HG03457 (cell line): ENCODE measurements around the gene FLNB.
"Not testable (repeated sequence)": the region's sequence is repeated elsewhere in the genome, so short reads cannot be mapped to it uniquely, and the experiment has no call there.

Experiments
- ATAC-seq: cut with Tn5 transposase; IDR thresholded peaks from one replicate; pipeline ENCODE4 v1.9.1; 2021; ENCODE audit warnings: moderate number of reproducible peaks; ENCODE audit not compliant: unreplicated experiment

The FLNB gene

DNA sequence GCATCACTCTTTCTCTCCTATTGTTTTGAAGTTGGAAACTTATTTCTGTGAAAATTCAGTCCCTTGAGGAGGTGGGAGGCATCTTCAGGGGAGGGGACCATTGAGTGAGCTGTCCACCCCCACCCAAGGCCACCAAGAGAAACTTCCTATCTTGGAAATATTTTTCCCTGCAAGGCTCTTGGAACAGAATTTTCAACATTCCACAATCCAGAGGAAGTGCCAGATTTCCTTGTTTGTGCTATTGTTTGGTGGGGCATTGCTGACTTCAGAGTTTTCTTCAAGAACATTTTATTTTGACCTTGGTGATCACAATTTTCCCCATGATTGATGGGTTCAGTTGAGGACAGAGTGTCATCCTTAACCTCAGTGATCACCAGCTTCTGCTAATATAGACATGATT is 190.6 kb downstream of the FLNB start:
- ATAC-seq, result no peak

DNA sequence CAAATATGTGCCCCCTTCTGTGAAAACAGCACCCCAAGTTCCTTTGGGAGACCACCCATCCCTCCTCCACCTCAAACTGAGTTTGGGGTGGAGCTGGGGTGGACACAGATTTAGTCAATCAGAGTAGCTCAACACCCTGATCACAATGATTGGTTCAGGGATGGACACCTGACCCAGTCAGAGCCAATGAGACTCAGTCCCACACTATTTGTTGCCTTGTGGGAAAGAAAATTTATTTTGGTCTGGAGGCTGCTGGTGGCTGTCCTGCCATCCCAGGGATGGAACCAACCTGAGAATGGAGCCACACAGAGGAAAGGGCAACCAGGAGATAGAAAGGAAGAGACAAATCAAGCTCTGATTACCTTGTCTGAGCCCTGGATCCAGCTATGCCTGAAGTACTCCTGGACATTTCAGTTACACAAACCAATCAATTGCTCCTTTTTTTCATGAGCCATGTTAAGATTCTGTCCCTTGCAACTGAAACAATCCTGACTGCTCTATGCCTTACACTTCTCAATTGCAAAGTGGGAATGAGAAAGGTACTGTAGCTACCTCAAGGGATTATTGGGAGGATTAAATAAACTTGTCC is 192.0 kb downstream of the FLNB start:
- no peak for ATAC-seq

DNA sequence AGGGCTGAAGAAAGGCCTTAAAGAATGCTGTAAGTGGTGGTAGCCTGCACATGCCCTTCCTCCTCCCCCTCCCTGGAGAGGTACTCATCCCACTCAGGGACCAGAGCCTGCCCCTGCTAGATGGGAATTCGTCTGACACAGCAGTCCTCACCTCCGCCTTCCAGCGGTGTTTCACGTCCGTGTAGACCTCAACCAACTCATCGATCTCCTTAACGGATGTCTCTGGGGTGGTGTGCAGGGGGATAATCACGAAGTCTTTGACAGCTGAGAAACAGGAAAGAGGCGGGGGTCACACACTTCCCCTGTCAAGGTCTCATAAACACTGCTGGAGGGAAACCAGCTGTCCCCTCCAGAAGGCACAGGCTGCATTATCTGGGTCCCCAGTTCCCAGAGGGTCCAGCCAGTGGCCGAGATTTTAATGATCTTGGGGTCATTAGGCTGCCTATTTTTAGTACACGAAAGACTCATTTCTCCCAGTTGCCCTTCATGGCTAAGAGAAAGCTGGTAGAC is 192.7 kb downstream of the FLNB start:
- no peak for ATAC-seq

- not testable (repeated sequence) for ATAC-seq
Measured at GRCh38 chr3:58201451-58201850, 193.2 kb downstream of the FLNB start.

DNA sequence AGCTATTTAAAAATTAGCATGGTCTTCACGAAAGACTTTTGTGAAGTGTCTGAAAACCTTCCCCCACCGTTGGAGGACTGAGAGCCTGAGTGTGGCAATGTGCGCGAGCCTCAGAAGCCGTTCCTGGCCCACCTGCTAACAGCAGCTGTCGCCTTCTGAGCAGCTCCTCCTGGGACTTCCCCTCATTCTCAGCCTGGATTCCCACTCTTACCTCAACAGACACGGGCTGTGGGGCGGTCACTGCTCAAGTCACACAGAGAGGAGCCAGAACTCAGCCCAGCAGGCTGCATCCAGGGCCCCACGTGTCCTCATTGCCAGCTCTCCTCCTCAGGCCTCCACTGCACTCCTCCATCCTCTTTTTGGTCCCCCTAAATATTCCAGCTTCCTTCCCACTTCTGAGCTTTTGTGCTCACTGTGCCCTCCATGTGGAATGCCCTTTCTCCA is 194.7 kb downstream of the FLNB start:
- peak; percentile 62 for ATAC-seq

DNA sequence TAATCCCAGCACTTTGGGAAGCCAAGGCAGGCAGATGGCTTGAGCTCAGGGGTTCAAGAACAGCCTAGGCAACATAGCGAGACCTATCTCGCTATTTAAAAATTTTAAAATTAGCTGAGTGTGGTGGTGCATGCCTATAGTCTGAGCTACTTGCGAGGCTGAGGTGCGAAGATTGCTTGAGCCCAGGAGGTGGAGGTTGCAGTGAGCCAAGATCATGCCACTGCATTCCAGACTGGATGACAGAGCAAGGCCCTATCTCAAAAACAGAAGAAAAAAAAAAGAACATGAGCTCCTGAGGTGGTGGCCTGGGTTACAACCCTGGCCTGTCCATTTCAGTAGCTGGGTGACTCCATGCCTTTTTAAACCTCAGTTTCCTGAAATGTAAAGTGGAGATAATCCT is 195.3 kb downstream of the FLNB start:
- no peak for ATAC-seq

- ATAC-seq, result no peak
Measured at GRCh38 chr3:58204720-58205119, 196.5 kb downstream of the FLNB start.

DNA sequence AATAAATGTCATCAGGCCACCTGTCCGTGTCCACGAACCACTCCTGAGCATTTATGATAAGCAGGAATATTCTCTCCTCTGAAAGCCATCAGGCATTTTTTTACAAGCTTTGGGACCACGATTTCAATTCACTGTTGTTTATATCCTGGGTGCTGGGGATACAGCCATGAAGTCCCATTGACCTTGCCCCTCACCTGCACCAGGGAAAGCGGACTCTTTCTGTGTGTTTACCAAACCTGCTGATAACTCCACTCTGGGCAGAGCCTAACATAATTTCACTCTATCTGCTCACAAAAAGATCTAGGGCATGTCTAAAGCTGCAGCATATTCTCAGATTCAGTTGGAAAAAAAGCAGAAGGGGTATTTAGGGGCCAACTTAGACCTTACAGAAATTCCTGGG is 197.8 kb downstream of the FLNB start:
- ATAC-seq, result no peak

DNA sequence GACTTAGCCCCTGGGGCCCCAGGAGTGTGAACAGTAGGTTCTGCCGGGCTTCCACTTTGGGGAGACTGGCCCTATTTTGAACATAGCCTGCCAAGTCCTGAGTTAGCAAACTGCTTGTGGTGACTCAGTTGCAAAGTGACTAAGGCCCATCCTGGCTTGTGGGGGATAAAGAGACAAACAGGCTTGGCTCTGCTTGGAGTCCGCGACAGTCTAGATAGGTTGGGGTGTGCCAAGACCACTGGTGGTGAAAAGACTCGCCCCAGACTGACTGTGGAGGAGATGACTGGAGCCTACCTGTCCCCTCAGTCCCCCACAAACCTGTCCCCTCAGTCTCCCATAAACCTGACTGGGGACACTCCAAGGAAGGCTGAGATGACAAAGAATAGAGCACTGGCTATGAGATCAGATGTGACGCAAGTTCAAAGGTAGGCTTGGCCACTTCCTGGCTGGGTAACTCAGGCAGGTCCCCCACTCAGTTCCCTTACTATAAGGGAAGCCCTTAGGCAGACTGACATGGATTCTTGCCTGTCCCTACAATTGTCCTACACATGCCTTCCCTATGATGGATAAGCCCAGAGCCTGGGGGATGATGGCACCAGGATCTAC is 198.3 kb downstream of the FLNB start:
- ATAC-seq, result no peak

DNA sequence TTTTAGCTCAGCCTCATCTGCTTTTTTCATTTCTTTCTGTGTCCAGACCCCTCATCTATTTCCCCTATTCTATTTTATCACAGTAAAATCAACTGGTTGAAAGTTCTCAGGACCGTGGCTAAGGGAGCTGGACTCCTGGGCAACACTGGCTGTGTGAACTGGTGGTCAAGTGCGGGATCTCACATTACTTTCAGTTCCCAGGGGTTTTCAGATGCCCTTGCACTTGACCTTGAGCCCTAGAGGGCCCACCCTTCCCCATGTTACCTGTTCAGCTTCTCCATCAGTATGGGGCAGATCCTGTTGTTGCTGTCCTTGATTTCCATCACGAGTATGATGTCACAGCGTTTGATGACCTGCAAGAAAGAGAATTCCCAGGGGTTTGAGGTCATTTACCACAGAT is 199.7 kb downstream of the FLNB start:
- no peak for ATAC-seq

- no peak for ATAC-seq
Measured at GRCh38 chr3:58209933-58210332, 201.7 kb downstream of the FLNB start.

GRCh38 chr3:58210761-58211460 is 202.7 kb downstream of the FLNB start, which contains the start of gene DNASE1L3:
Gene DNASE1L3, minus strand, starts transcription at chr3:58210972. Its CDS starts 66 bp downstream, at chr3:58210906.
- no peak for ATAC-seq

DNA sequence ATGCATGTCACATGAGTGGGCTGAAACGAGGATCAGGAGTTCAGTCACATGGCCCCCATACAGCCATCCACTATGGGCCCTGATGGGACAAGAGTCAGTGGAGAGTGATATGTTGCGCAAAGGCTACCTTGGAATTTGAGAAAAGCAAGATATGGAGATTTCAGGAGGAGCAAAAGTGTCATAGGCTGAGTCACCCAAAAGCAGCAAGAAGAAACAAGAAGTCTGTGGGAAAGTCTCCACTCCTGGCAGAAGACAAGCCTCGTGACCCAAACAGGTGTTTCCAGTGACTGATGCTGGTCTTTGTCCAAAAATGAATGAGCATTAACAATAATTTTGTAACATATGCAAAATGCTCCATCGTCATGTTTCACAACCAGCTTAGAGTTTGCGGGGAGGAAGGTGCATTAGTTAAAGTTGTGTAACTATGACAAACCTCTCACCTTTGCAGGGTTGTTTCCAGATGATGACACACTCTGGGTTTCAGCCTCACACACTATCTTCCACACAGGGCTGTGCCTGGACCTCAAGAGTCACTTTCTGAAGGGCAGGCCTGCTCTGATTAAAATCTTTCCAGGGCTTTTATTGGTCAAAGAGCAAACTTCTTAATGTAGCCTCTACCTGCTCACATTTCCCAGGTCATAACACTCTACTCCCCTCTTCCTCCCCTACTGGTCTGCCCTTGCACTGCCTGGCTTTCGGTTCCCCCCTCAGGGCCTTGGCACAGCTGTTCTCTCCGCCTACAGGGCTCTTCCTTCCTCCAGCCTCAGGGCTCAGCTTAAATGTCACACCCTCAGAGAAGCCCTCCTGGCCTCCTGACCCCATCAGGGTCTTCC is 206.5 kb downstream of the FLNB start:
- peak; percentile 73 for ATAC-seq

- ATAC-seq, result no peak
Measured at GRCh38 chr3:58215317-58216025, 207.2 kb downstream of the FLNB start.

GRCh38 chr3:58216496-58217195 is 208.4 kb downstream of the FLNB start:
- no peak for ATAC-seq

DNA sequence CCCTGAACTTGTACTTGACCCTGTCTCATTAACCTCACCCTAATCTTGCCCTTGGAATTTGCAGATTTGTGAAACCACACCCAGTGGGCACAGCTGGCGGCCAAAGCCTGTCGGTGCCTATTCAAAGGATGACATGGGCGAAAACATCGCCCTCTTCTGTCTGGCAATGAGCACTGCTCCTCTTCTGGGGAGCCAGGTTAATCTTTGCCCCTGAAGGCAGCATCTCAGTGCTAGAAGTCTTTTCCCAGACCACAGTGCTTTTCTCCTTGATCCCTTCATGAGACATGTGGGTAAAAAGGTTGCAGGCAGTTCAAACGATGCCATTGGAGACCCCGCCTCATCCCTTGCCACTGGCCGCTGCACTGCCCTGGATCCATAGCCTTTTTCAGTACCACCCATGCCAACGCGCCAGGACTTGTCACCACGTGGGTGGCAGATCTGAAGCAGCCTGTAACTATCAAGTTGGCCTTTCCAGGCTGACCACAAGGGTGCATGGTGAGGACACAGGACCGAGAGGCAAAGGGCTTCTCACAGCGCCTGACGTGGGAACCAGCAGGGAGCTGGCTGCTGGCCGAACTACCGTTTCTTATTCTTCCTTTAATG is 209.1 kb downstream of the FLNB start:
- ATAC-seq, result no peak

DNA sequence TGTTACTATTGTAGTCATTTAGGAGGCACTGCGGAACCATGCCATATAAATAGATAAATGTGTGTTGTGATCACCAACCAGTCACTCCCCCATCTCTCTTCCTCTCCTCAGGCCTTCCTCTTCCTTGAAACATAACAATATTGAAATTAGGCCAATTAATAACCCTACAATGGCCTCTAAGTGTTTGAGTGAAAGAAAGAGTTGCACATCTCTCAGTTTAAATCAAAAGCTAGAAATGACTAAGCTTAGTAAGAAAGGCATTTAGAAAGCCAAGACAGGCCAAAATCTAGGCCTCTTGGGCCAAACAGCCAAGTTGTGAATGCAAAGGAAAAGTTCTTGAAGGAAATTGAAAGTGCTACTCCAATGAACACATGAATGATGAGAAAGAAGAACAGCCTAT is 210.7 kb downstream of the FLNB start:
- no peak for ATAC-seq
